ENCODE data around the gene LITAF.
"Not testable (repeated sequence)": the region's sequence is repeated elsewhere in the genome, so short reads cannot be mapped to it uniquely, and the experiment has no call there.

The LITAF gene

DNA sequence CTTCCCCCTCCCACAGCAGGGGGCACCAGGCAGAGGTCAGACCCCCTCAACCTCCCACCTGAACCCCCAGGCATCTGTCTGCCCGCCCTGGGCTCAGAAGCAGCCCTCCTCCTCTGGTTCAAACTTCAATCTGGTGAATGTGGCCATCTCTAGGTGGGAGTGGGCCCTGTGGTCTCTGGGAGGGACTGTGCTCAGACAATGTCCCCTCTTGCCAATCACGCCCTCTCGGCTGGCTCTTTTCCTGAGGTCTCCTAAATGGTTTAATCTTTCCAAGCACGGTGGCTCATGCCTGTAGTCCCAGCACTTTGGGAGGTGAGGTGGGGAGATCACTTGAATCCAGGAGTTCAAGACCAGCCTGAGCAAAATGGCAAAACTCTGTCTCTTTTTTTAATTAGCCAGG, 15.2 kb downstream of the LITAF start:
- no peak for DNase-seq

DNA sequence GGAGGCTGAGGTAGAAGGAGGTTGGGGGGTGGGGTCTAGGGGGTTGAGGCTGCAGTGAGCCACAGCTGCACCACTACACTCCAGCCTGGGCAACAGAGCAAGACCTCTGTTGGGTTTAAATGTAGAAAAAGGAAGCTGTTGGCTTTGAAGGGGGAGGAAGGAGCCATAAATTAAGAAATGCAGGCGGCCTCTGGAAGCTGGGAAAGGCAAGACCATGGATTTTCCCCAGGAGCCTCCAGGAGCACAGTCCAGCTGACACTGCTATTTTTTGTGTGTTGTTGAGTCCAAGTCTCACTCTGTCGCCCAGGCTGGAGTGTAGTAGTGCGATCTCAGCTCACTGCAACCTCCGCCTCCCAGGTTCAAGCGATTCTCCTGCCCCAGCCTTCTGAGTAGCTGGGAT, 15.9 kb downstream of the LITAF start:
- no peak for DNase-seq

DNA sequence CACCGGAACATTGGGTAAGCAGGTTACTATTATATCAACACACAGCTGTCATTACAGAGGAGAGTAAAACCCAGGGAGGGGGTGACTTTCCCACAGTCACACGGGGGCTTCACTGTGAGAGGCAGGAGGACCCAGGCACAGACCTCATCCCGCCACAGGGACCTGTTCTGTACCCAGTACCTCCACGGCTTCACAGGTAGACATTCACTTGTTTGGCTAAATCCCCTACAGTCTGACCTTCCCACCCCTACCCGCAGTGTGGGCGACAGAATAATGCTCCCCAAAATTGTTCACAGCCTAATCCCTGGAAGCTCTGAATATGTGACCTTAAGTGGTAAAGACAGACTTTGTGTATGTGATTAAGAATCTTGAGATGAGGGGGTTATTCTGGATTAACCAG, 16.5 kb downstream of the LITAF start:
- no peak for DNase-seq

- DNase-seq: no peak
These were observed 20.3 kb downstream of the LITAF start for GRCh38 chr16:11566398-11566797.

- DNase-seq: no peak
These were observed 21.1 kb downstream of the LITAF start for GRCh38 chr16:11565665-11566064.

GRCh38 chr16:11564046-11564926, 22.4 kb downstream of the LITAF start:
- no peak for DNase-seq

- no peak for DNase-seq
These were observed 23.2 kb downstream of the LITAF start for GRCh38 chr16:11563493-11564040.

GRCh38 chr16:11562941-11563340, 23.8 kb downstream of the LITAF start:
- peak; percentile 38 for DNase-seq

GRCh38 chr16:11562411-11562810, 24.3 kb downstream of the LITAF start:
- no peak for DNase-seq

DNA sequence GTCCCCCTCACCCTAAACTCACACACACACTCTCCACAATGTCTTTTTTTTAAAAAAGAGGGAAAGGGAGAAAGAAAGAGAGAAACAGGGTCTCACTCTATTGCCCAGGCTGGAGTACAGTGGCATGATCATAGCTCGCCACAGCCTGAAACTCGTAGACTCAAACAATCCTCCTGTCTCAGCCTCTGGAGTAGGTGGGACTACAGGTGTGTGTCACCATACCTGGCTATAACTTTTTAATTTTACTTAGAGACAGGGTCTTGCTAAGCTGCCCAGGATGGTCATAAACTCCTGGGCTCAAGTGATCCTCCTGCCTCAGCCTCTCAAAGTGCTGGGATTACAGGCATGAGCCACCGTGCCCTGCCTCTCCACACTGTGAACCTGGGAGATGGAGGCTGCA, 24.9 kb downstream of the LITAF start:
- DNase-seq: no peak

DNA sequence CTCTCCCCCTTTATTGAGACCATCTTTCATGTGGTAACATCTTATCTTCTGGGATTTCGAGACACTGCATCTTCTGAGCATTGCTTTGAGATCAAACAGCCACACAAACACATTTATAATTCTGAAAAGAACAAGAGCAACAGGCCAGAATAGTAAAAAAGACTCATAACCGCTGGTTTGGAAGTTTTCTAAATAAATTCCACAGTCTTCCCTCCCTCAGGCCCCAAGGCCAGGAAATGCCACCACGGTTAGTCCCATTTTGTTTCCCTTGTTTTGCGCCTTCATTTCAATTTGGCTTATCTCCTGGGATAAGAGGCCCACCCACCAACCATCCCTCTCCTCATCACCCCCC, 25.3 kb downstream of the LITAF start:
- DNase-seq: no peak

DNA sequence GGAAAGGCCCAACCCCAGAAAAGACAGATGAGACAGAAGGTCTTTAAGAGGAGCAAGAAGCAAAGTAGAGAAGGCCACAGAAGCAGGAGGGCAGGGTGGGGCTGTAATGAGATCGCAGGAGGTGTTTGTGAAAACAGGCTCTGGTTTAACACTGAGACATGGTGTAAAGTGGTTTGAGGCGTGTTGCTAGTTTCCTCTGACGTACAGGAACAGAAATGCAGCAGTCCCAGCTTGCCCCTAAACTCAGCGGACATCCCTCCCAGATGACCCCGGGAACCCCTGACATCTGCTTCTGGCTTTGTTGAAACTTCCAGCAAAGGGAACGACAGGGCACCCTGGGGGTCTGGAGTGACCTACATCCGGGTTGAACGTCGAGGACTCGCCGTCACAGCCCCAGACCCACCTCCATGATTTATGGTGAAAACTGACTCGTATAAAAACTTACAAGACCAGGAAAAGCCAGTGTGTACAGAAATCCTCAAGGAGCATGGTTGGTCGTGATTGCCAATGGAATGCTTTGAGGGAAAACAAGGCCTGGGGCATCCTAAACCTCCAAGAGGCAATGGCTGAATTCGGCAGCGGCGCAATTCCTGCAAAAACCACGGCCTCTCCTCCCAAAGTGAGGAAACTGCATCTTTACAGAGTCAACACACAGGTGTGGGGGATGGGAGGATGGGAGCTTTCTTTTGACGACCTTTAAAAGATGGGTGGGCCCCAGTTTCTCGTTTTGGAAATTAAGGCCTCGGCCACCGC, 25.8 kb downstream of the LITAF start:
- DNase-seq: peak; percentile 88

DNA sequence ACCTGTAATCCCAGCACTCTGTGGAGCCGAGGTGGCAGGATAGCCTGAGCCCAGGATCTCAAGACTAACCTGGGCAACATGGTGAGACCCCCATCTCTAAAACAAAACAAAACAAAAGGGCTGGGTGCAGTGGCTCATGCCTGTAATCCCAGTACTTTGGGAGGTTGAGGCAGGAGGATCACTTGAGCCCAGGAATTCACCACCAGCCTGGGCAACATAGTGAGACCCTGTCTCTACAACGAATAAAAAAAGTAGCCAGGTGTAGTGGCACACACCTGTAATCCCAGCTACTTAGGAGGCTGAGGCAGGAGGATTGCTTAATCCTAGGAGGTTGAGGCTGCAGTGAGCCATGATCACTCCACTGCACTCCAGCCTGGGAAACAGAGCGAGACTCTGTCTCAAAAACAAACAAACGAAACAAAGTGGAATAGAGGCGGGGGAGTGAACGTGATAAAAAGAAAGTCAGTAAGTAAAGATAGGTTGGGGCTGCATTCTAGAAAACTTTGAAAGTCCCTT, 28.4 kb downstream of the LITAF start:
- DNase-seq: not testable (repeated sequence)

GRCh38 chr16:11557801-11558200, 28.9 kb downstream of the LITAF start:
- no peak for DNase-seq

GRCh38 chr16:11556945-11557720, 29.6 kb downstream of the LITAF start:
- peak; percentile 36 for DNase-seq

DNA sequence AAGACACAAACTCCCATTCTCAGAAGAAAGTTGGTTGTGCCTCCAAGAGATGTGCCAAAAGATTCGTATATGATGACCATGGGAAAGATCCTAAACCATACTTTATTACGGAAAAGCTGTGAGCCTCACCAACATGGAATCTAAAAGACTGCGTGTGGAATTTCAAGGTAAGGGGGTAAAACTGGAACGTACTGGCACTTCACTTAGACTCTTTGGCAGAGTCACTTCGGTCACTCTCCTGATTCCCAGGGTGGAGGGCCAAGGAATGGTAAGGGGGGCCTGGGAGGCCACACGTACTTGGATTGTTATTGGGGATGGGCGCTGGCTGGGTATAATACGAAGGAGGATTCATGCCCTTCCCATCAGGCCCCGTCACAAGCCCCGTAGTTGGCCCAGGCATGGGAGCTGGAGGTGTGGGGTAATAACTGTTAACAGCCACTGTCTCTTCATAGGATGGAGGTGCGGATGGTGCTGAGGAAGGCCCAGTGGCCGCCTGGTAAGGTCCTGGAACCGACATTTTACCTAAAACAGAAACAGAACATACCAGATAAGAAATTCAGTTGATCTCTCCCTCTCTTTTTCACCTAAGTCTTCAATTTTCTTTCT, 30.4 kb downstream of the LITAF start:
- no peak for DNase-seq

DNA sequence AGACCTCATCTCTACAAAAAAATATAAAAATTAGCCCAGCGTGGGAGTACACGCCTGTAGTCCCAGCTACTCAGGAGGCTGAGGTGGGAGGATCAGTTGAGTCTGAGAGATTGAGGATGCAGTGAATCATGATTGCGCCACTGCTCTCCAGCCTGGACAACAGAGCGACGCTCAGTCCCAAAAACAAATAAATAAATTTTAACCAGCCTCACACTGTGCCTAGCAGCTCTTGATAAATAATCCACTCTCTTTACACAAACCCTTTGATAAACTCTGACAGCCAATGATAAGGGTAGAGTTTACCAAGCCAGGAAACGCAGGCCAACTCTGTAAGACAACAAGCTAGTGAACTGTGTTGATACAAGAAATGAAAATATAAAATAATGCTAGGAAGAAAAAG, 32.7 kb downstream of the LITAF start:
- DNase-seq: no peak

DNA sequence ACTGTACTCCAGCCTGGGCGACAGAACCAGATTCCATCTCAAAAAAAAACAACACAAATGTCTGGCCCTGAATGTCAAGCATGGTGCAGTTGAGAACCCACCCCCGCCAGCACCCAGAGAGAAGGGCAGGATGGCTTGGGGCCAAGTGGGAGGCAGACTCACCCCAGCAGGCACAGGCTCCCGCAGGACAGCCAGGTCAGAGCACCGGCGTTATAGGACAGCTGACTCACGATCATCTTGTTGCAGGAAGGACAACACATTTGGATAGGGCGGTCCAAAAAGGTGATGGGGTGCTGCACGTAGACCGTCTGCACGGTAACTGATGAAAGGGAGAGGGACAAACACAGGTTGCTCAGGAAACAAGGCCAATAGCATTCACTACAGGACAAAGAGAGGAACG, 33.3 kb downstream of the LITAF start:
- no peak for DNase-seq

- no peak for DNase-seq
These were observed 34.3 kb downstream of the LITAF start for GRCh38 chr16:11552440-11552839.

DNA sequence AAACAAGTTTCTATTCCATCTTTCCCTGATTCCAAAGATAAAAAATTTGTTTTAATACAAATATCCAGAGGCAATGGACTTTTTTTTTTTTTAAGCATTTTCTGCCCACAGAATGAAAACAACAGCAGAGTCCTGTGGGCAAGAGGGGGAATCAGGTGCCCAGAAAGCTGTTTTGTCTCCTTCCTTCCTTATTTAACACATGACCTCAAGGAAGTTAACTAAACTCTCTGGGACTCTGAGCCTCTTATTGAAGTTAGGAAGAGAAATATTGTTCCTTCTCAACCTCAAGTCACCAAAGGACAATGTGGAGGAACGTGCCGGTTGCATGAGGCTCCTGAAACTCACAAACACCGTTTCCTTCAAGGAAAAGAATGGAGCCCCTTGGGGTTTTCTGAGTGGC, 34.9 kb downstream of the LITAF start:
- no peak for DNase-seq

GRCh38 chr16:11550791-11551498, 35.8 kb downstream of the LITAF start:
- DNase-seq: no peak

Measured in CD4-positive, alpha-beta T cell treated with Interleukin-4 for 4 hours (primary cell).